GM21723 (cell line): ENCODE data around the gene RIPK1.

Experiments used
- ATAC-seq: cut with Tn5 transposase; IDR thresholded peaks from one replicate; pipeline ENCODE4 v1.9.1; 2021; ENCODE audit warnings: mild to moderate bottlenecking, moderate library complexity; ENCODE audit not compliant: unreplicated experiment

RIPK1 gene

GRCh38 chr6:3159805-3160781 lies 91.8 kb downstream of the RIPK1 start:
- ATAC-seq: no peak

- ATAC-seq: no peak
These were observed 93.8 kb downstream of the RIPK1 start for GRCh38 chr6:3162067-3162497.

GRCh38 chr6:3162565-3163247 lies 94.4 kb downstream of the RIPK1 start:
- peak; percentile 76 for ATAC-seq

GRCh38 chr6:3163248-3163594 lies 94.9 kb downstream of the RIPK1 start:
- ATAC-seq: peak; percentile 33

- no peak for ATAC-seq
These were observed 96.1 kb downstream of the RIPK1 start for GRCh38 chr6:3164388-3164787.
